Measurements from ENCODE around the gene BPIFB4.

Gene BPIFB4

GRCh38 chr20:33059741-33060390 is 19.6 kb upstream of the BPIFB4 start:
- Histone ChIP-seq H3K4me1 (ENCODE audit: control insufficient read depth in 2 of 2, insufficient read depth in 2 of 2, low read length in 2 of 2) (no peaks in the 10 kb centered on the region), H3K36me3 (ENCODE audit: control insufficient read depth in 2 of 2, insufficient read depth in 2 of 2, low read length in 2 of 2) (no peaks in the 10 kb centered on the region), H3K4me3 (ENCODE audit: low read length in 2 of 2) (no peak overlapping the region), H3K27me3 (ENCODE audit: control insufficient read depth in 2 of 2, insufficient read depth in 2 of 2, low read length in 2 of 2) (no peaks in the 10 kb centered on the region), H3K9me3 (ENCODE audit: control insufficient read depth in 2 of 2, low read length in 2 of 2) (no peaks in the 10 kb centered on the region), H3K27ac (ENCODE audit: low read depth in 2 of 2, low read length in 2 of 2) (no peak overlapping the region), H3K9ac (ENCODE audit: low read depth in 1 of 2, low read length in 2 of 2) (no peak overlapping the region)

- Histone ChIP-seq H3K9ac (ENCODE audit: low read depth in 1 of 2, low read length in 2 of 2) (no peak overlapping the region), H3K27ac (ENCODE audit: low read depth in 2 of 2, low read length in 2 of 2) (no peak overlapping the region), H3K36me3 (ENCODE audit: control insufficient read depth in 2 of 2, insufficient read depth in 2 of 2, low read length in 2 of 2) (no peaks in the 10 kb centered on the region), H3K27me3 (ENCODE audit: control insufficient read depth in 2 of 2, insufficient read depth in 2 of 2, low read length in 2 of 2) (no peaks in the 10 kb centered on the region), H3K9me3 (ENCODE audit: control insufficient read depth in 2 of 2, low read length in 2 of 2) (no peaks in the 10 kb centered on the region), H3K4me3 (ENCODE audit: low read length in 2 of 2) (no peak overlapping the region), H3K4me1 (ENCODE audit: control insufficient read depth in 2 of 2, insufficient read depth in 2 of 2, low read length in 2 of 2) (no peaks in the 10 kb centered on the region)
These were observed 17.8 kb upstream of the BPIFB4 start for GRCh38 chr20:33061658-33062028.

DNA sequence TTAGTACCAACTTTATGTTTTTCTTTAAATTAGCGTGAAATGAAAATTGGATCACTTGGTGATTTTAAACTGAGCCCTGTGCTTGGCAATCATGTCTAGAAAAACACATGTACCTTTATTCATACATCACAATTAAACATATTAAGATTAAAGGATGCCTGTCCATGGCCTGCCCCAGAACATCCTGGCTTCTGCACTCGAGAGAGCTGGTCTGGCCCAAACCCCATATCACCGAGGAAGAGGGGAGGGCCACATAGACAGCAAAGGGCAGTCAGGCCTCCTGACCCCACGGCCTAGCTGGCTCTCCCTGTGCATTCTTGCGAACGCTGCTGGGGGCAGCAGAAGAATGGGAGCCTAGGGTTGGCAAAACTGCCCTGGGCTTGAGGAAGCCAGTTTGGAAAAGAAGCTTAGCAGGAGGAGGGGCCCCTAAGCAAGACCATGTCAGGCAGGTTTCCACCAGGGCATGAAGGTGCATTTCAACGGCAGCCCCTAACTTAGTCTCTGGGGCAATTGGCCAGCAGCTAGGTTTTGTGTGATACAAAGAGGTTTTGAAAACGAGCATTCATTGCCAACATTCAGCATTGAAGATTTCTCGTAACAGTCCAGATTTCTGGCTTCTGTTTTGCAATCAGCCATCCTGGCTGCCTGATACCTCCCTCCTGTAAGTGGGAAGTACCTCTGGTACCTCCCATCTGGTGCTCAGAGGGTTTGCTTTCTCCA is 17.2 kb upstream of the BPIFB4 start:
- H3K27ac ChIP-seq (ENCODE audit: low read depth in 2 of 2, low read length in 2 of 2): no peak overlapping the region
- no peaks in the 10 kb centered on the region for H3K4me1 ChIP-seq (ENCODE audit: control insufficient read depth in 2 of 2, insufficient read depth in 2 of 2, low read length in 2 of 2)
- H3K36me3 ChIP-seq (ENCODE audit: control insufficient read depth in 2 of 2, insufficient read depth in 2 of 2, low read length in 2 of 2): no peaks in the 10 kb centered on the region
- no peaks in the 10 kb centered on the region for H3K9me3 ChIP-seq (ENCODE audit: control insufficient read depth in 2 of 2, low read length in 2 of 2)
- H3K9ac ChIP-seq (ENCODE audit: low read depth in 1 of 2, low read length in 2 of 2): no peak overlapping the region
- no peaks in the 10 kb centered on the region for H3K27me3 ChIP-seq (ENCODE audit: control insufficient read depth in 2 of 2, insufficient read depth in 2 of 2, low read length in 2 of 2)
- H3K4me3 ChIP-seq (ENCODE audit: low read length in 2 of 2): no peak overlapping the region

DNA sequence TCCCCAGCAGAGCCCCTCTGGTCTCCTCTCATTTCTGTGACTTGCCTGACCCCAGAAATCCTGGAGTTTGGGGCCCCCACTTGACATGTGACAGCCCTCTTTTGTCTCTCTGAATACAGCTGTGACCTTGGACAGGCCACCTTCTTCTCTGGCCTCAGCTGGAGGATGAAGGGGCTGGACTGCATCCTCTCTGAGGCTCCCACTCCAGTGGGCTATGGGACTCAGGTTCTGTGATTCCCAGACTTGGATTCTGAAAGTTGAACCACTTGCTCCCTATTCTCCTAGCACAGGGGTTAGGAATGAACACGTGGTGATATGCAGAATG is 16.7 kb upstream of the BPIFB4 start:
- no peaks in the 10 kb centered on the region for H3K9me3 ChIP-seq (ENCODE audit: control insufficient read depth in 2 of 2, low read length in 2 of 2)
- H3K27ac ChIP-seq (ENCODE audit: low read depth in 2 of 2, low read length in 2 of 2): no peak overlapping the region
- no peaks in the 10 kb centered on the region for H3K36me3 ChIP-seq (ENCODE audit: control insufficient read depth in 2 of 2, insufficient read depth in 2 of 2, low read length in 2 of 2)
- H3K9ac ChIP-seq (ENCODE audit: low read depth in 1 of 2, low read length in 2 of 2): no peak overlapping the region
- H3K4me3 ChIP-seq (ENCODE audit: low read length in 2 of 2): no peak overlapping the region
- H3K27me3 ChIP-seq (ENCODE audit: control insufficient read depth in 2 of 2, insufficient read depth in 2 of 2, low read length in 2 of 2): no peaks in the 10 kb centered on the region
- H3K4me1 ChIP-seq (ENCODE audit: control insufficient read depth in 2 of 2, insufficient read depth in 2 of 2, low read length in 2 of 2): no peaks in the 10 kb centered on the region

GRCh38 chr20:33063271-33063670 is 16.2 kb upstream of the BPIFB4 start:
- H3K9ac ChIP-seq (ENCODE audit: low read depth in 1 of 2, low read length in 2 of 2): no peak overlapping the region
- H3K36me3 ChIP-seq (ENCODE audit: control insufficient read depth in 2 of 2, insufficient read depth in 2 of 2, low read length in 2 of 2): no peaks in the 10 kb centered on the region
- H3K9me3 ChIP-seq (ENCODE audit: control insufficient read depth in 2 of 2, low read length in 2 of 2): no peaks in the 10 kb centered on the region
- H3K4me1 ChIP-seq (ENCODE audit: control insufficient read depth in 2 of 2, insufficient read depth in 2 of 2, low read length in 2 of 2): no peaks in the 10 kb centered on the region
- no peak overlapping the region for H3K4me3 ChIP-seq (ENCODE audit: low read length in 2 of 2)
- no peaks in the 10 kb centered on the region for H3K27me3 ChIP-seq (ENCODE audit: control insufficient read depth in 2 of 2, insufficient read depth in 2 of 2, low read length in 2 of 2)
- H3K27ac ChIP-seq (ENCODE audit: low read depth in 2 of 2, low read length in 2 of 2): no peak overlapping the region

DNA sequence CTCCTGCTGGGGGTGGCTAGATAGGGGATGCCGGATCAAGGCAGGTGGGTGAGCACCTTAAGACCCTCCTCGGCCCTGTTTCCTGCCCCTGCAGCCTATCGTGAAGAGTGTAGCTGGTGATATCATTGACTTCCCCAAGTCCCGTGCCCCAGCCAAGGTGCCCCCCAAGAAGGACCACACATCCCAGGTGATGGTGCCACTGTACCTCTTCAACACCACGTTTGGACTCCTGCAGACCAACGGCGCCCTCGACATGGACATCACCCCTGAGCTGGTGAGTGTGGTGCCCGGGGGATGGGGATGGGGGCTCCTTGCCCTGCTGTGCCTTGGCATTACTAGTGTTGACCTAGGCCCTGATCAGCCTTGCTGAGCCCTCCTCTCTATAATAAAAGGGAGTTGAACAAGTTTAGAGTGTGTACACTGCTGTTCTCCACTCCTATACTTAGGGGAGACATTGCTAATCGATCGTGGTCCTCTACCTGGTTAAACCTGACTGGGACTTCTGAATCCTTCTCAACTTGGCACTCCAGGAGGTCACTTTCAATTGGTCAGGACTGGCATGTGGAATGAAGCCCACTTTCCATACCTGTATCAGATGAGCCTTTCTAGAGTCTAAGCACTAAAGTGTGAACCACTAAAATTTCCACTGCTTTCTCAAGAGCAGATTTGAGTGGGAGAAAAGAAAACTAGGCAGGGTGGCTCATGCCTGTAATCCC is 14.7 kb upstream of the BPIFB4 start:
- H3K36me3 ChIP-seq (ENCODE audit: control insufficient read depth in 2 of 2, insufficient read depth in 2 of 2, low read length in 2 of 2): no peaks in the 10 kb centered on the region
- H3K4me1 ChIP-seq (ENCODE audit: control insufficient read depth in 2 of 2, insufficient read depth in 2 of 2, low read length in 2 of 2): no peaks in the 10 kb centered on the region
- H3K27ac ChIP-seq (ENCODE audit: low read depth in 2 of 2, low read length in 2 of 2): no peak overlapping the region

GRCh38 chr20:33065785-33066184 is 13.7 kb upstream of the BPIFB4 start:
- no peaks in the 10 kb centered on the region for H3K36me3 ChIP-seq (ENCODE audit: control insufficient read depth in 2 of 2, insufficient read depth in 2 of 2, low read length in 2 of 2)
- H3K27me3 ChIP-seq (ENCODE audit: control insufficient read depth in 2 of 2, insufficient read depth in 2 of 2, low read length in 2 of 2): no peaks in the 10 kb centered on the region
- no peaks in the 10 kb centered on the region for H3K9me3 ChIP-seq (ENCODE audit: control insufficient read depth in 2 of 2, low read length in 2 of 2)
- no peak overlapping the region for H3K27ac ChIP-seq (ENCODE audit: low read depth in 2 of 2, low read length in 2 of 2)
- no peak overlapping the region for H3K9ac ChIP-seq (ENCODE audit: low read depth in 1 of 2, low read length in 2 of 2)
- H3K4me1 ChIP-seq (ENCODE audit: control insufficient read depth in 2 of 2, insufficient read depth in 2 of 2, low read length in 2 of 2): no peaks in the 10 kb centered on the region
- no peak overlapping the region for H3K4me3 ChIP-seq (ENCODE audit: low read length in 2 of 2)

More for the DNA sequence above, 14.7 kb upstream of the BPIFB4 start:
- no peaks in the 10 kb centered on the region for H3K9me3 ChIP-seq (ENCODE audit: control insufficient read depth in 2 of 2, low read length in 2 of 2)
- H3K4me3 ChIP-seq (ENCODE audit: low read length in 2 of 2): no peak overlapping the region
- H3K27me3 ChIP-seq (ENCODE audit: control insufficient read depth in 2 of 2, insufficient read depth in 2 of 2, low read length in 2 of 2): no peaks in the 10 kb centered on the region
- no peak overlapping the region for H3K9ac ChIP-seq (ENCODE audit: low read depth in 1 of 2, low read length in 2 of 2)

GRCh38 chr20:33067806-33068205 is 11.6 kb upstream of the BPIFB4 start:
- H3K9ac ChIP-seq (ENCODE audit: low read depth in 1 of 2, low read length in 2 of 2): no peak overlapping the region
- H3K27ac ChIP-seq (ENCODE audit: low read depth in 2 of 2, low read length in 2 of 2): no peak overlapping the region
- H3K4me1 ChIP-seq (ENCODE audit: control insufficient read depth in 2 of 2, insufficient read depth in 2 of 2, low read length in 2 of 2): no peaks in the 10 kb centered on the region
- no peaks in the 10 kb centered on the region for H3K36me3 ChIP-seq (ENCODE audit: control insufficient read depth in 2 of 2, insufficient read depth in 2 of 2, low read length in 2 of 2)
- no peak overlapping the region for H3K4me3 ChIP-seq (ENCODE audit: low read length in 2 of 2)
- no peaks in the 10 kb centered on the region for H3K27me3 ChIP-seq (ENCODE audit: control insufficient read depth in 2 of 2, insufficient read depth in 2 of 2, low read length in 2 of 2)
- no peaks in the 10 kb centered on the region for H3K9me3 ChIP-seq (ENCODE audit: control insufficient read depth in 2 of 2, low read length in 2 of 2)

GRCh38 chr20:33068251-33068939 is 11.0 kb upstream of the BPIFB4 start:
- Histone ChIP-seq H3K27me3 (ENCODE audit: control insufficient read depth in 2 of 2, insufficient read depth in 2 of 2, low read length in 2 of 2) (no peaks in the 10 kb centered on the region), H3K36me3 (ENCODE audit: control insufficient read depth in 2 of 2, insufficient read depth in 2 of 2, low read length in 2 of 2) (no peaks in the 10 kb centered on the region), H3K4me1 (ENCODE audit: control insufficient read depth in 2 of 2, insufficient read depth in 2 of 2, low read length in 2 of 2) (no peaks in the 10 kb centered on the region), H3K27ac (ENCODE audit: low read depth in 2 of 2, low read length in 2 of 2) (no peak overlapping the region), H3K9ac (ENCODE audit: low read depth in 1 of 2, low read length in 2 of 2) (no peak overlapping the region), H3K4me3 (ENCODE audit: low read length in 2 of 2) (no peak overlapping the region), H3K9me3 (ENCODE audit: control insufficient read depth in 2 of 2, low read length in 2 of 2) (no peaks in the 10 kb centered on the region)

DNA sequence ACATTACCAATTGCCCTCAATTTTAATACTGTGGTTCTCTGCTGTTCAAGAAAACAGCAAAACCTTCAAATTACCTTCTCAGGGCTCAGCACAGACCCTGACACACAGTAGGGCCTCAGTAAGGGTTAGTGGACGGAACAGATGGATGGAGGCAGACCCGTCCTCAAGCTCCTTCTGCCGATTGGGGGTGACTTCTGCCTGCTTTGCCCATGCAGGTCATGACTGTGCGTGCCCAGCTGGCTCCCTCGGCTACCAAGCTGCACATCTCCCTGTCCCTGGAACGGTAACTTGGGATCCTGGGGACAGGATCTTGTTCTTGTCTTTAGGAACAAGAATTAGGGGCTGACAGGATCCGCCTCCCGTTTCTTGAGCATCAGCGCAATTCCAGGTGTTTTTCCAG is 9.8 kb upstream of the BPIFB4 start:
- Histone ChIP-seq H3K27me3 (ENCODE audit: control insufficient read depth in 2 of 2, insufficient read depth in 2 of 2, low read length in 2 of 2) (no peaks in the 10 kb centered on the region), H3K27ac (ENCODE audit: low read depth in 2 of 2, low read length in 2 of 2) (no peak overlapping the region), H3K9ac (ENCODE audit: low read depth in 1 of 2, low read length in 2 of 2) (no peak overlapping the region), H3K4me3 (ENCODE audit: low read length in 2 of 2) (no peak overlapping the region), H3K4me1 (ENCODE audit: control insufficient read depth in 2 of 2, insufficient read depth in 2 of 2, low read length in 2 of 2) (no peaks in the 10 kb centered on the region), H3K9me3 (ENCODE audit: control insufficient read depth in 2 of 2, low read length in 2 of 2) (no peaks in the 10 kb centered on the region), H3K36me3 (ENCODE audit: control insufficient read depth in 2 of 2, insufficient read depth in 2 of 2, low read length in 2 of 2) (no peaks in the 10 kb centered on the region)
